Mammary epithelial cell (primary cell): Measurements from ENCODE around the gene USPL1.

ENCODE experiments used
- EZH2 ChIP-seq: IDR thresholded peaks from 2 replicates; pipeline ENCODE4 v1.6.1; 2012; ENCODE audit warnings: low read length, inconsistent platforms, borderline replicate concordance
- TF ChIP-seq, protein P1 (sequence below), 2 donors: IDR thresholded peaks in 1 of 2; conservative IDR thresholded peaks in 1 of 2; 2 replicates each; pipeline ENCODE4 v1.5.1; 2011 to 2012; ENCODE audit warnings: inconsistent platforms in 2 of 2, low read length in 2 of 2, mild to moderate bottlenecking in 2 of 2, control low read depth in 1 of 2, low read depth in 1 of 2; ENCODE audit not compliant: insufficient read depth in 1 of 2; ENCODE audit errors: extremely low read depth in 1 of 2

DNA sequence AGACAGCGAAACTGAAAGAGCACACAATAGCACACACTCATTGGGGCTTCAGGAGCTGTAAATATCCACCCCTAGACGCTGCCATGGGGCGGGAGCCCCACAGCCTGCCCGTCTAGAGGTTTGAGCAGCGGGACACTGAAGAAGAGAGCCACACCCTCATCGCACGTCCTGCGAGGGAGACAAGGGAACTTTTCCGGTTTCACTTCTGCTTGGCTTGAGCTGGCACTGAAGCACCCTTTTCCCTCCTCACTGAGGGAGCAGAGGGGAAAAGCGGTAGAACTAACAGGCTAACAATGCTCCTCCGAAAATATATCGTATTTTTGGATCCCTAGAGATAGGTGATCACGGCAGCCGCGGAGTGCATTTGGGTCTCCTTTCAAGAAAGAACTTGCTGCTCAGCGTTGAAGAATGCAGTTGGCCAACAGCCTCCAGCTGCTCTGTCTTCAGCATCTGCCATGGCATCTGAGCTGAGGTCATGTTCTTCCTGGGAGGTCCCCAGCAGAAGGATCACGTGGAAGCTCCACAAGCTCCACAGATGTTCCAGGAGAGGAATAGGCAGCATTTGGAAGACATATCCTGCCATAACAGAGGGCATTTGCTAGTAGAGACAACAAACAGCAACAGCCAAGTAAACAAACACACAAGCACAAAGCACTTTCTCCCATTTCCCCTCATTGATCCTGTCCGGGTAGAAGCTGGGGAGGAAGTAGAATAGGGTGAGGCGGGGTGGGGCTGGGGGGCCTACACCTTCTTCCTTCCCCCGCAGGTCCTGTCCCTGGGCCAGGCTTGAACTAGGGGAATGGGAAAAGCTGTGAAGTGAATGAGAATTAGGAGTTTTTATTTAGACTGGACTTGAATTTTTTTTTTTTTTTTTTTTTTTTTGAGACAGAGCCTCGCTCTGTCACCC, 72.8 kb downstream of the USPL1 start:
- TF ChIP-seq, protein P1, sequence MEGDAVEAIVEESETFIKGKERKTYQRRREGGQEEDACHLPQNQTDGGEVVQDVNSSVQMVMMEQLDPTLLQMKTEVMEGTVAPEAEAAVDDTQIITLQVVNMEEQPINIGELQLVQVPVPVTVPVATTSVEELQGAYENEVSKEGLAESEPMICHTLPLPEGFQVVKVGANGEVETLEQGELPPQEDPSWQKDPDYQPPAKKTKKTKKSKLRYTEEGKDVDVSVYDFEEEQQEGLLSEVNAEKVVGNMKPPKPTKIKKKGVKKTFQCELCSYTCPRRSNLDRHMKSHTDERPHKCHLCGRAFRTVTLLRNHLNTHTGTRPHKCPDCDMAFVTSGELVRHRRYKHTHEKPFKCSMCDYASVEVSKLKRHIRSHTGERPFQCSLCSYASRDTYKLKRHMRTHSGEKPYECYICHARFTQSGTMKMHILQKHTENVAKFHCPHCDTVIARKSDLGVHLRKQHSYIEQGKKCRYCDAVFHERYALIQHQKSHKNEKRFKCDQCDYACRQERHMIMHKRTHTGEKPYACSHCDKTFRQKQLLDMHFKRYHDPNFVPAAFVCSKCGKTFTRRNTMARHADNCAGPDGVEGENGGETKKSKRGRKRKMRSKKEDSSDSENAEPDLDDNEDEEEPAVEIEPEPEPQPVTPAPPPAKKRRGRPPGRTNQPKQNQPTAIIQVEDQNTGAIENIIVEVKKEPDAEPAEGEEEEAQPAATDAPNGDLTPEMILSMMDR (conservative IDR thresholded peaks at IDR 0.05 in 1 of 2, IDR thresholded peaks at IDR 0.05 in 1 of 2; ENCODE audit: extremely low read depth in 1 of 2, insufficient read depth in 1 of 2, low read depth in 1 of 2, low read length in 2 of 2), result no peak
- no peak for TF ChIP-seq EZH2
